H9 (cell line): ENCODE measurements around the gene WDR38. TPM values are rescaled to one million over a fixed set of nuclear protein-coding genes. Genes with fewer than 3 reads are reported as not detected.

Experiments
- DNase-seq: peaks from one replicate; pipeline ENCODE4 v3.0.0-alpha.2; 2017
- H2AFZ ChIP-seq: one replicate; pipeline ENCODE4 v1.6.1; 2013; ENCODE audit warnings: mild to moderate bottlenecking, low read length, control low read depth, moderate library complexity
- H2AK5ac ChIP-seq: 2 replicates; pipeline ENCODE4 v1.6.1; 2013; ENCODE audit warnings: low read length, control low read depth, mixed read lengths; ENCODE audit not compliant: insufficient read length
- H2BK120ac ChIP-seq: one replicate; pipeline ENCODE4 v1.6.1; 2013; ENCODE audit warnings: low read depth, mild to moderate bottlenecking, low read length, control low read depth, inconsistent platforms; ENCODE audit not compliant: poor library complexity, severe bottlenecking
- H2BK12ac ChIP-seq: 2 replicates; pipeline ENCODE4 v1.6.1; 2013; ENCODE audit warnings: low read length, control low read depth, mixed read lengths, low read depth; ENCODE audit not compliant: insufficient read length
- H2BK15ac ChIP-seq: 2 replicates; pipeline ENCODE4 v1.6.1; 2013; ENCODE audit warnings: low read depth, low read length, control low read depth
- H2BK20ac ChIP-seq: one replicate; pipeline ENCODE4 v1.6.1; 2013; ENCODE audit warnings: low read depth, mild to moderate bottlenecking, low read length, control low read depth, inconsistent platforms; ENCODE audit not compliant: poor library complexity, severe bottlenecking
- H2BK5ac ChIP-seq: 2 replicates; pipeline ENCODE4 v1.6.1; 2013; ENCODE audit warnings: low read length, control low read depth, mixed read lengths; ENCODE audit not compliant: insufficient read length
- H3K14ac ChIP-seq: 2 replicates; pipeline ENCODE4 v1.6.1; 2013; ENCODE audit warnings: low read length, control low read depth; ENCODE audit not compliant: insufficient read depth
- H3K18ac ChIP-seq: 2 replicates; pipeline ENCODE4 v1.6.1; 2013; ENCODE audit warnings: low read depth, mild to moderate bottlenecking, mixed read lengths, low read length, control low read depth; ENCODE audit not compliant: insufficient read length
- H3K23ac ChIP-seq: 2 replicates; pipeline ENCODE4 v1.6.1; 2013; ENCODE audit warnings: low read length, control low read depth, mixed read lengths, low read depth; ENCODE audit not compliant: insufficient read length
- H3K23me2 ChIP-seq: 2 replicates; pipeline ENCODE4 v1.6.1; 2013; ENCODE audit warnings: low read depth, mild to moderate bottlenecking, mixed read lengths, low read length, control low read depth; ENCODE audit not compliant: insufficient read length, poor library complexity, severe bottlenecking
- H3K27ac ChIP-seq: 2 replicates; pipeline ENCODE4 v1.5.1; 2013; ENCODE audit warnings: low read length, control low read depth, mixed read lengths, low read depth; ENCODE audit not compliant: insufficient read length
- H3K27me3 ChIP-seq: 2 replicates; pipeline ENCODE4 v1.6.1; 2013; ENCODE audit warnings: low read length, control low read depth, inconsistent platforms; ENCODE audit not compliant: insufficient read depth
- H3K4ac ChIP-seq: 2 replicates; pipeline ENCODE4 v1.6.1; 2013; ENCODE audit warnings: low read depth, mild to moderate bottlenecking, control low read depth, inconsistent platforms, low read length, moderate library complexity
- H3K4me1 ChIP-seq: 2 replicates; pipeline ENCODE4 v1.6.1; 2013; ENCODE audit warnings: low read length, control low read depth, inconsistent platforms; ENCODE audit not compliant: insufficient read depth
- H3K4me2 ChIP-seq: 2 replicates; pipeline ENCODE4 v1.6.1; 2013; ENCODE audit warnings: low read length, control low read depth, mixed read lengths; ENCODE audit not compliant: insufficient read length, insufficient read depth
- H3K56ac ChIP-seq: 2 replicates; pipeline ENCODE4 v1.6.1; 2013; ENCODE audit warnings: low read depth, mild to moderate bottlenecking, mixed read lengths, low read length, control low read depth; ENCODE audit not compliant: insufficient read length
- H3K79me1 ChIP-seq: 2 replicates; pipeline ENCODE4 v1.6.1; 2013; ENCODE audit warnings: low read depth, mild to moderate bottlenecking, moderate library complexity, low read length, control low read depth, inconsistent platforms; ENCODE audit not compliant: insufficient read depth, poor library complexity, severe bottlenecking
- H3K79me2 ChIP-seq: 2 replicates; pipeline ENCODE4 v1.6.1; 2013; ENCODE audit warnings: low read length, control low read depth, inconsistent platforms; ENCODE audit not compliant: insufficient read depth
- H3K9ac ChIP-seq: 2 replicates; pipeline ENCODE4 v1.6.1; 2013; ENCODE audit warnings: low read length, control low read depth, mixed read lengths; ENCODE audit not compliant: insufficient read length; ENCODE audit errors: extremely low read depth
- H3K9me3 ChIP-seq: one replicate; pipeline ENCODE4 v1.6.1; 2013; ENCODE audit warnings: low read depth, low read length, inconsistent platforms; ENCODE audit not compliant: control insufficient read depth
- H3T11ph ChIP-seq: one replicate; pipeline ENCODE4 v1.6.1; 2013; ENCODE audit warnings: mild to moderate bottlenecking, low read length, control low read depth, inconsistent platforms
- H4K20me1 ChIP-seq: one replicate; pipeline ENCODE4 v1.6.1; 2013; ENCODE audit not compliant: control insufficient read depth, insufficient read length, insufficient read depth
- H4K5ac ChIP-seq: 2 replicates; pipeline ENCODE4 v1.6.1; 2013; ENCODE audit warnings: low read depth, mild to moderate bottlenecking, mixed read lengths, low read length, control low read depth; ENCODE audit not compliant: insufficient read length
- H4K8ac ChIP-seq: replicated peaks from 2 replicates; pipeline ENCODE4 v1.6.1; 2013; ENCODE audit warnings: low read length, control low read depth, mixed read lengths, low read depth; ENCODE audit not compliant: insufficient read length
- H4K91ac ChIP-seq: 2 replicates; pipeline ENCODE4 v1.6.1; 2013; ENCODE audit warnings: low read depth, mild to moderate bottlenecking, moderate library complexity, mixed read lengths, low read length, control low read depth; ENCODE audit not compliant: insufficient read length
- H3K27ac Mint-ChIP-seq, 3 experiments: 2 replicates in 2 of 3; 3 replicates in 1 of 3; pipeline ENCODE4 v1.8.0; 2020 to 2021; ENCODE audit warnings: mixed read lengths in 3 of 3, mild to moderate bottlenecking in 1 of 3, moderate library complexity in 1 of 3
- H3K27me3 Mint-ChIP-seq: 2 replicates; pipeline ENCODE4 v1.8.0; 2021; ENCODE audit warnings: low read depth, mild to moderate bottlenecking, moderate library complexity, mixed read lengths
- H3K36me3 Mint-ChIP-seq, 3 experiments: 2 replicates in 2 of 3; 3 replicates in 1 of 3; pipeline ENCODE4 v1.8.0; 2020 to 2021; ENCODE audit warnings: low read depth in 3 of 3, mixed read lengths in 3 of 3; ENCODE audit not compliant: insufficient read depth in 1 of 3
- H3K4me1 Mint-ChIP-seq, 2 experiments: 2 replicates each; pipeline ENCODE4 v1.8.0; 2020; ENCODE audit warnings: mixed read lengths in 2 of 2
- H3K4me3 Mint-ChIP-seq, 2 experiments: 2 replicates in 1 of 2; 3 replicates in 1 of 2; pipeline ENCODE4 v1.8.0; 2020 to 2021; ENCODE audit warnings: mild to moderate bottlenecking in 2 of 2, mixed read lengths in 2 of 2, moderate library complexity in 1 of 2
- H3K9me3 Mint-ChIP-seq, 2 experiments: 2 replicates in 1 of 2; 3 replicates in 1 of 2; pipeline ENCODE4 v1.8.0; 2020; ENCODE audit warnings: mild to moderate bottlenecking in 2 of 2, mixed read lengths in 2 of 2, moderate library complexity in 1 of 2
- WGBS: extraction: QIAGEN DNeasy Blood & Tissue Kit; methylation state at CpG from one replicate; pipeline ENCODE4 v1.1.7; 2013; ENCODE audit warnings: missing lambda C conversion rate, low lambda C conversion rate, mixed read lengths; ENCODE audit not compliant: insufficient read length; ENCODE audit errors: extremely low coverage; 5-methylcytosine and 5-hydroxymethylcytosine counted together
- total RNA-seq: library from RNA; stranded (reverse); gene quantifications from 2 replicates; pipeline ENCODE4 v1.2.1, GENCODE V29; 2021
- TF ChIP-seq, protein P1 (sequence below): fragments of 200-600 bp; sonication (generic); conservative IDR thresholded peaks from 3 replicates; pipeline ENCODE4 v1.8.0; 2021; ENCODE audit warnings: antibody characterized with exemption, mild to moderate bottlenecking

WDR38 gene
- total RNA-seq, 1 experiment from 2014 or later, result not detected

DNA sequence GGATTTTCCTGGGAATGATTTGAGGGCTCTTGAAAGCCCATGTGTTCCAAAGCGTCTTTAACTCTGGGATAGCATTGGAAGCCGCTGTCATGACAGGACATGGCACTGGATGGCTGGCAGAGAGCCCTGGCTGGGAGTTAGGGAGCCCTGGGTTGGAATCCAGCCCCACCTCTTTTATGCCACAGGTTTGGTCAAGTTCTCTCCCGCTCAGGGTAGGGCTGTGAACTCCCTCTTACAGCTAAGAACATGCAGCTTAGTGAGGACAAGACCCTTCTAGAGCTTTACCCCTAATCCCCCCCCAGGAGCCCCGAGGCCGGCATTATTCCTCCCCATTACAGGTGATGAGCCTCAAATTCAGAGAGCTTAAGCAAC lies 39.1 kb upstream of the WDR38 start:
- H2AK5ac ChIP-seq, result no peak overlapping the region
- H3K14ac ChIP-seq, result 0 out of 2 replicates have a peak overlapping the region, but pooled peaks have one; percentile 21
- no peak overlapping the region for H2BK15ac ChIP-seq
- Mint-ChIP-seq H3K4me1 (peaks cover 32 to 37% of the 10 kb centered on the region in 2 experiments), H3K27ac (peak overlapping the region; percentile 34 to 68 (median 65); a peak in 2 of 7 replicates), H3K9me3 (no peaks in the 10 kb centered on the region), H3K27me3 (no peaks in the 10 kb centered on the region), H3K4me3 (no peak overlapping the region), H3K36me3 (no peaks in the 10 kb centered on the region; a peak in 1 of 7 replicates)
- no peak for DNase-seq
- no peaks in the 10 kb centered on the region for H3K79me1 ChIP-seq
- H2BK20ac ChIP-seq, result no peak overlapping the region
- no peak overlapping the region for H3K4me2 ChIP-seq
- H2AFZ ChIP-seq, result no peak overlapping the region
- H2BK5ac ChIP-seq, result no peak overlapping the region
- H2BK12ac ChIP-seq, result no peak overlapping the region
- no peaks in the 10 kb centered on the region for H3K23me2 ChIP-seq
- no peaks in the 10 kb centered on the region for H4K20me1 ChIP-seq
- no peak overlapping the region for H2BK120ac ChIP-seq
- no peak overlapping the region for H3K4ac ChIP-seq
- peaks cover 3% of the 10 kb centered on the region; the same call in 1 of the 2 replicates for H3K4me1 ChIP-seq
- H3K9ac ChIP-seq, result no peak overlapping the region
- no peak overlapping the region for H3K27ac ChIP-seq
- H3T11ph ChIP-seq, result no peak overlapping the region
- H3K56ac ChIP-seq, result no peak overlapping the region
- WGBS, result no CpG with 5 or more reads among the region's 5 CpGs
- no peaks in the 10 kb centered on the region for H3K79me2 ChIP-seq
- no peak overlapping the region for H3K23ac ChIP-seq
- H3K9me3 ChIP-seq, result no peaks in the 10 kb centered on the region
- H3K18ac ChIP-seq, result no peak overlapping the region
- no peak overlapping the region for H4K5ac ChIP-seq
- H4K8ac ChIP-seq, result no peak overlapping the region
- H3K27me3 ChIP-seq, result no peaks in the 10 kb centered on the region
- TF ChIP-seq, protein P1, sequence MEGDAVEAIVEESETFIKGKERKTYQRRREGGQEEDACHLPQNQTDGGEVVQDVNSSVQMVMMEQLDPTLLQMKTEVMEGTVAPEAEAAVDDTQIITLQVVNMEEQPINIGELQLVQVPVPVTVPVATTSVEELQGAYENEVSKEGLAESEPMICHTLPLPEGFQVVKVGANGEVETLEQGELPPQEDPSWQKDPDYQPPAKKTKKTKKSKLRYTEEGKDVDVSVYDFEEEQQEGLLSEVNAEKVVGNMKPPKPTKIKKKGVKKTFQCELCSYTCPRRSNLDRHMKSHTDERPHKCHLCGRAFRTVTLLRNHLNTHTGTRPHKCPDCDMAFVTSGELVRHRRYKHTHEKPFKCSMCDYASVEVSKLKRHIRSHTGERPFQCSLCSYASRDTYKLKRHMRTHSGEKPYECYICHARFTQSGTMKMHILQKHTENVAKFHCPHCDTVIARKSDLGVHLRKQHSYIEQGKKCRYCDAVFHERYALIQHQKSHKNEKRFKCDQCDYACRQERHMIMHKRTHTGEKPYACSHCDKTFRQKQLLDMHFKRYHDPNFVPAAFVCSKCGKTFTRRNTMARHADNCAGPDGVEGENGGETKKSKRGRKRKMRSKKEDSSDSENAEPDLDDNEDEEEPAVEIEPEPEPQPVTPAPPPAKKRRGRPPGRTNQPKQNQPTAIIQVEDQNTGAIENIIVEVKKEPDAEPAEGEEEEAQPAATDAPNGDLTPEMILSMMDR, result no peak
- H4K91ac ChIP-seq, result no peak overlapping the region
